ENCODE data around the gene AQP2.

GRCh38 chr12:49924628-49925246, 25.8 kb upstream of the AQP2 start:
- TF ChIP-seq ZNF843 (tag by site-specific recombination; IDR thresholded peaks at IDR 0.05): no peak
- TF ChIP-seq CTCF (tag by site-specific recombination; IDR thresholded peaks at IDR 0.05): no peak
- TF ChIP-seq REST (tag by site-specific recombination; IDR thresholded peaks at IDR 0.05): no peak
- no peak for TF ChIP-seq ZNF341 (tag by site-specific recombination; IDR thresholded peaks at IDR 0.05; ENCODE audit: low read depth)
- no peak for TF ChIP-seq ZNF677 (tag by site-specific recombination; IDR thresholded peaks at IDR 0.05)
- TF ChIP-seq ZNF623 (tag by site-specific recombination; IDR thresholded peaks at IDR 0.05): no peak
